ENCODE results near the gene DNAJB13. TPM values are rescaled to one million over a fixed set of nuclear protein-coding genes. Genes with fewer than 3 reads are reported as not detected.

Gene DNAJB13
- total RNA-seq, 1 donor from 2014 or later = not detected

DNA sequence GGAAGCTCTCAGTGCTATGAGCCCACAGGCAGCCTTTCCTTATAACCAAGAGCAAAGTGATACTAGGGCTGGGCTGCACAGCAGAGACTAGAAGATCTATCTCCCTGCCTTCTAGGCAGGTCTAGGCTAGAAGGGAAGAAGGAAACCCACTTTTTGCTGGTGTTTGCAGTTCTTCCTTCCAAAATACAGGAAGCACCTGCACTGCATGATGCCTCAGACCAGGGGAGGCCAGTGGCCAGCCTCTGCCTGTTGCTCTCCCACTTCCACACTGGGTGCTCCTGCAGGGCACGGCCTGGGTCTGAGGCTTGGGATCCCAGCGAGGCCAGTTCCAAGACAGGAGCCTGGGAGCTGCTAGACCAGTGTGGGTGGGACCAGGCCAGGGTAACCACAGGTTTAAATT, 64.1 kb downstream of the DNAJB13 start:
- Mint-ChIP-seq H3K27me3 (ENCODE audit: unreplicated experiment) (no peaks in the 10 kb centered on the region), H3K9me3 (ENCODE audit: unreplicated experiment) (no peaks in the 10 kb centered on the region), H3K4me3 (ENCODE audit: unreplicated experiment) (no peak overlapping the region), H3K27ac (ENCODE audit: unreplicated experiment) (no peak overlapping the region), H3K4me1 (ENCODE audit: unreplicated experiment) (peaks cover 16% of the 10 kb centered on the region), H3K36me3 (ENCODE audit: unreplicated experiment) (peaks cover 14% of the 10 kb centered on the region)
- no peak for DNase-seq (ENCODE audit: extremely low spot score, unreplicated experiment)
- TF ChIP-seq CTCF (IDR thresholded peaks at IDR 0.05) = no peak

- no peak overlapping the region for H3K27ac Mint-ChIP-seq (ENCODE audit: unreplicated experiment)
- peaks cover 14% of the 10 kb centered on the region for H3K36me3 Mint-ChIP-seq (ENCODE audit: unreplicated experiment)
- H3K27me3 Mint-ChIP-seq (ENCODE audit: unreplicated experiment) = no peaks in the 10 kb centered on the region
- no peak for TF ChIP-seq CTCF (IDR thresholded peaks at IDR 0.05)
- H3K9me3 Mint-ChIP-seq (ENCODE audit: unreplicated experiment) = no peaks in the 10 kb centered on the region
- DNase-seq (ENCODE audit: extremely low spot score, unreplicated experiment) = no peak
- H3K4me3 Mint-ChIP-seq (ENCODE audit: unreplicated experiment) = no peak overlapping the region
- peaks cover 16% of the 10 kb centered on the region for H3K4me1 Mint-ChIP-seq (ENCODE audit: unreplicated experiment)
These were observed 65.3 kb downstream of the DNAJB13 start for GRCh38 chr11:74015919-74016684.

GRCh38 chr11:74017631-74018030, 66.8 kb downstream of the DNAJB13 start:
- Mint-ChIP-seq H3K9me3 (ENCODE audit: unreplicated experiment) (no peaks in the 10 kb centered on the region), H3K4me3 (ENCODE audit: unreplicated experiment) (no peak overlapping the region), H3K27ac (ENCODE audit: unreplicated experiment) (no peak overlapping the region), H3K27me3 (ENCODE audit: unreplicated experiment) (no peaks in the 10 kb centered on the region), H3K4me1 (ENCODE audit: unreplicated experiment) (peaks cover 9% of the 10 kb centered on the region), H3K36me3 (ENCODE audit: unreplicated experiment) (peaks cover 11% of the 10 kb centered on the region)
- TF ChIP-seq CTCF (IDR thresholded peaks at IDR 0.05) = no peak
- DNase-seq (ENCODE audit: extremely low spot score, unreplicated experiment) = no peak

DNA sequence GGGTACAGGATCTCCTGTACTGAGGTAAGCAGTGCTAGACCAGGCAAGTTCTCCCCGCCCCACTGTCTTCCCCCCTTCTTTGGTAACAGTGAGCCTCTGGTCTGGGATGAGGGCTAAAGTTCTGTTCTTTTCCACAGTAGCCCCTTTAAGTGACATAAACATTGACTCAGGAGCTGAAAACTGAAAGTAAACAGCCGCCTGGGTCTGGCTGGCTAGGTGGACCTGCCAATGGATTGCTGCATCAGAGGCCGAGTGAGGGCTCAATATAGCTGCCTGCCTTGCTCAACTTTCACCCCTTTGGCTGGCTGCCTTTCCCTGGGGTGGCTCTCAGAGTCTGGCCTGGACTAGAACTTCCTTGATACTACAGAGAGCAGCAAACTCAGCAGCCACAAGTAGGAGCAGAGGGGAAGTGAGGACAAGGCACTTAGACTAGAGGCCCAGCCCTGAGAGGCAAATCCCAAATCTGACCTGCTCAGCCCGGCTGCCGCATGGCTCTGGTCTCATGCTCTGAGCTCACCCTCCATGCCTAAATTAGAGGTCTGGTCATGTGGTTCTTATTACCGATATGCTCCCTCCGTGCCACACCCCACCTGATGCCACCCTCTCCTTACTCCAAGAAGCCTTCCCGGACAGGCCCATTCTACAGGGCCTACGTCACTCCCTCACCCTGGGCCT, 67.6 kb downstream of the DNAJB13 start:
- no peak for TF ChIP-seq CTCF (IDR thresholded peaks at IDR 0.05)
- H3K27ac Mint-ChIP-seq (ENCODE audit: unreplicated experiment) = peak overlapping the region; percentile 73
- no peak for DNase-seq (ENCODE audit: extremely low spot score, unreplicated experiment)
- no peaks in the 10 kb centered on the region for H3K9me3 Mint-ChIP-seq (ENCODE audit: unreplicated experiment)
- peaks cover 13% of the 10 kb centered on the region for H3K36me3 Mint-ChIP-seq (ENCODE audit: unreplicated experiment)
- H3K27me3 Mint-ChIP-seq (ENCODE audit: unreplicated experiment) = no peaks in the 10 kb centered on the region
- no peak overlapping the region for H3K4me3 Mint-ChIP-seq (ENCODE audit: unreplicated experiment)
- peaks cover 9% of the 10 kb centered on the region for H3K4me1 Mint-ChIP-seq (ENCODE audit: unreplicated experiment)

GRCh38 chr11:74019104-74019738, 68.4 kb downstream of the DNAJB13 start:
- Mint-ChIP-seq H3K27me3 (ENCODE audit: unreplicated experiment) (no peaks in the 10 kb centered on the region), H3K27ac (ENCODE audit: unreplicated experiment) (peak overlapping the region; percentile 73), H3K9me3 (ENCODE audit: unreplicated experiment) (no peaks in the 10 kb centered on the region), H3K4me1 (ENCODE audit: unreplicated experiment) (peaks cover 14% of the 10 kb centered on the region), H3K36me3 (ENCODE audit: unreplicated experiment) (peaks cover 16% of the 10 kb centered on the region), H3K4me3 (ENCODE audit: unreplicated experiment) (no peak overlapping the region)
- no peak for TF ChIP-seq CTCF (IDR thresholded peaks at IDR 0.05)
- no peak for DNase-seq (ENCODE audit: extremely low spot score, unreplicated experiment)
